Gastroesophageal sphincter (tissue), 3 donors: ENCODE results near the gene IL13RA1.

Source experiments
- EP300 ChIP-seq: sonication (generic); formaldehyde crosslinking; IDR thresholded peaks from one replicate; pipeline ENCODE4 v1.6.1; 2017; ENCODE audit warnings: antibody characterized with exemption, mild to moderate bottlenecking
- POLR2A ChIP-seq, 2 donors: fragments of 450-650 bp; IDR thresholded peaks; one replicate each; pipeline ENCODE4 v1.6.1; 2017; ENCODE audit warnings: antibody characterized with exemption in 2 of 2, mild to moderate bottlenecking in 2 of 2, moderate library complexity in 1 of 2
- POLR2AphosphoS5 ChIP-seq: sonication (generic); formaldehyde crosslinking; IDR thresholded peaks from one replicate; pipeline ENCODE4 v1.6.1; 2017; ENCODE audit warnings: antibody characterized with exemption
- TF ChIP-seq, protein P1 (sequence below), 4 experiments: fragments of 200-600 bp in 2 of 4; fragments of 450-650 bp in 2 of 4; sonication (generic) in 1 of 4; IDR thresholded peaks; one replicate each; pipeline ENCODE4 v1.5.1; 2017 to 2019; ENCODE audit warnings: antibody characterized with exemption in 4 of 4, mild to moderate bottlenecking in 2 of 4, moderate library complexity in 2 of 4

DNA sequence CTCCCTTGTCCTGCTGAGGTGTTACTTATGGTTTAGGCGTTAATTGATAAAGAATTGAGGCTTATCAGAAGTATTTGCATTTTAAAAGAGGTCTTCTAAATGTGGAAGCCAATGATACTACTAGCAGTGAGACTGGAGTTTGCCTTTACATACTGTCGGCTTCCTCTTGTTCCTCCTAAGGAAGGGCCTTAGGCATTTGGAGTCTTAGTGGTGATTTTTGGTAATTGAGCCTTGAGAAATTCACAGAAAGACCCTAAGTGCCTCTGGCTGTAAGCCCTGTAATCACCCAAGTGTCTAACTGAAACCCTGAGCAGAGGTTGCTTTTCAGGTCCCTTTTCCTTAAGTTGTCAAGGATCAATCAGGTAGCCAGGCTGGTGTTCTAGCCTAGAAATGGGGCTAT, 14.8 kb downstream of the IL13RA1 start:
- TF ChIP-seq, protein P1, sequence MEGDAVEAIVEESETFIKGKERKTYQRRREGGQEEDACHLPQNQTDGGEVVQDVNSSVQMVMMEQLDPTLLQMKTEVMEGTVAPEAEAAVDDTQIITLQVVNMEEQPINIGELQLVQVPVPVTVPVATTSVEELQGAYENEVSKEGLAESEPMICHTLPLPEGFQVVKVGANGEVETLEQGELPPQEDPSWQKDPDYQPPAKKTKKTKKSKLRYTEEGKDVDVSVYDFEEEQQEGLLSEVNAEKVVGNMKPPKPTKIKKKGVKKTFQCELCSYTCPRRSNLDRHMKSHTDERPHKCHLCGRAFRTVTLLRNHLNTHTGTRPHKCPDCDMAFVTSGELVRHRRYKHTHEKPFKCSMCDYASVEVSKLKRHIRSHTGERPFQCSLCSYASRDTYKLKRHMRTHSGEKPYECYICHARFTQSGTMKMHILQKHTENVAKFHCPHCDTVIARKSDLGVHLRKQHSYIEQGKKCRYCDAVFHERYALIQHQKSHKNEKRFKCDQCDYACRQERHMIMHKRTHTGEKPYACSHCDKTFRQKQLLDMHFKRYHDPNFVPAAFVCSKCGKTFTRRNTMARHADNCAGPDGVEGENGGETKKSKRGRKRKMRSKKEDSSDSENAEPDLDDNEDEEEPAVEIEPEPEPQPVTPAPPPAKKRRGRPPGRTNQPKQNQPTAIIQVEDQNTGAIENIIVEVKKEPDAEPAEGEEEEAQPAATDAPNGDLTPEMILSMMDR (IDR thresholded peaks at IDR 0.05): no peak
- no peak for TF ChIP-seq POLR2A (IDR thresholded peaks at IDR 0.05)
- TF ChIP-seq EP300: no peak
- no peak for TF ChIP-seq POLR2AphosphoS5
